Measurements from ENCODE around the gene PTDSS2. TPM values are rescaled to one million over a fixed set of nuclear protein-coding genes. Genes with fewer than 3 reads are reported as not detected.

PTDSS2 gene
- total and polyA plus RNA-seq, 2 of the 13 experiments (the other 11 are each of a cell fraction or from before 2014, with no cell fraction given) = 21.7 to 26.4 TPM

DNA sequence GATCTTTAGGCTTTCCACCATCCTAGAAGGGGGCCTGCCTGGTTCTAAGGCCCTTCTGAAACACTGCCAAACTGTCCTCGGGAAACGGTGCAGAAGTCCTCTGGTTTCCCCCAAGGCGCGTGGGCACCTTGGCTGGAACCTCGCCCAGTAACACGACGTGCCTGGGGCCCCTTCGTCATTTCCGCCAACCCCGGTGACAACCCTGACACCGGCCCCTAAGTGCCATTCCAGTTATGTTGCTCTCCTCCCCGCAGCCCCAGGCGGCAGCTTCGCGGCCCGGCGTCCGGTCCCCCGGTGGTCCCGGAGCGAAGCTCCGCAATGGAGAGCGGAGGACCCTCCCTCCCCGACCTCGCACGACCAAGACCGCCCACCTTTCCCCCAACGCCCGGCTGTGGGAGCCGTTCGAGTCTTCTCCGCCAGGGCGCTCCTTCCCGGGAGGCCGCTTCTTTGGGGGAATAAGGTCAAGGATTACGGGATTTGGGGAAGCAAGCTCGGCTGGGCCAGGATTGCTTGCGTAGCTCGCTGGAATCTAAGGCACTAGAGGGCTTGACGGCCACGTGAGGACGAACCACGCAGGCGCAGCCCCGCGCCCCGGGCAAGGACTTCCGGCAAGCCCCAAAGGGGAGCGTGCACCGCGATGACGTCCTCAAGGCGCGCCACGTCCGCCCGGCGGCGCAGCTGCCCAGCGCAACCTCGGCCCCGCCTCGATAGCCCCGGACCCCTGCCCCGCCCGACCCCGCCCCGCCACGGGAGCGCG, 56.3 kb downstream of the PTDSS2 start (continued):
- TF ChIP-seq, protein P1, sequence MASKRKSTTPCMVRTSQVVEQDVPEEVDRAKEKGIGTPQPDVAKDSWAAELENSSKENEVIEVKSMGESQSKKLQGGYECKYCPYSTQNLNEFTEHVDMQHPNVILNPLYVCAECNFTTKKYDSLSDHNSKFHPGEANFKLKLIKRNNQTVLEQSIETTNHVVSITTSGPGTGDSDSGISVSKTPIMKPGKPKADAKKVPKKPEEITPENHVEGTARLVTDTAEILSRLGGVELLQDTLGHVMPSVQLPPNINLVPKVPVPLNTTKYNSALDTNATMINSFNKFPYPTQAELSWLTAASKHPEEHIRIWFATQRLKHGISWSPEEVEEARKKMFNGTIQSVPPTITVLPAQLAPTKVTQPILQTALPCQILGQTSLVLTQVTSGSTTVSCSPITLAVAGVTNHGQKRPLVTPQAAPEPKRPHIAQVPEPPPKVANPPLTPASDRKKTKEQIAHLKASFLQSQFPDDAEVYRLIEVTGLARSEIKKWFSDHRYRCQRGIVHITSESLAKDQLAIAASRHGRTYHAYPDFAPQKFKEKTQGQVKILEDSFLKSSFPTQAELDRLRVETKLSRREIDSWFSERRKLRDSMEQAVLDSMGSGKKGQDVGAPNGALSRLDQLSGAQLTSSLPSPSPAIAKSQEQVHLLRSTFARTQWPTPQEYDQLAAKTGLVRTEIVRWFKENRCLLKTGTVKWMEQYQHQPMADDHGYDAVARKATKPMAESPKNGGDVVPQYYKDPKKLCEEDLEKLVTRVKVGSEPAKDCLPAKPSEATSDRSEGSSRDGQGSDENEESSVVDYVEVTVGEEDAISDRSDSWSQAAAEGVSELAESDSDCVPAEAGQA (IDR thresholded peaks at IDR 0.05; ENCODE audit: low read depth) = peak; percentile 66; the same call in 1 of the 2 replicates
- TF ChIP-seq, protein P1 (CRISPR knock-in tag; IDR thresholded peaks at IDR 0.05; ENCODE audit: borderline replicate concordance) = peak; percentile 64; the same call in 1 of the 2 replicates
- TF ChIP-seq MAZ (IDR thresholded peaks at IDR 0.05; ENCODE audit: borderline replicate concordance, low read depth, low read length) (peak; percentile 41), MAZ (CRISPR knock-in tag; IDR thresholded peaks at IDR 0.05; ENCODE audit: low read depth) (peak; percentile 90), ONECUT2 (CRISPR knock-in tag; IDR thresholded peaks at IDR 0.05) (no peak; the same call in 1 of the 2 replicates), MEF2D (CRISPR knock-in tag; IDR thresholded peaks at IDR 0.05) (peak; percentile 57; the same call in 1 of the 2 replicates), TGIF2 (CRISPR knock-in tag; IDR thresholded peaks at IDR 0.05) (peak; percentile 93), ZNF549 (CRISPR knock-in tag; IDR thresholded peaks at IDR 0.05) (no peak), ZNF12 (CRISPR knock-in tag; IDR thresholded peaks at IDR 0.05) (no peak), ZMYM2 (CRISPR knock-in tag; IDR thresholded peaks at IDR 0.05) (no peak), ZKSCAN5 (CRISPR knock-in tag; IDR thresholded peaks at IDR 0.05) (no peak), MATR3 (CRISPR knock-in tag; IDR thresholded peaks at IDR 0.05) (no peak), FOXA3 (CRISPR knock-in tag; IDR thresholded peaks at IDR 0.05) (no peak; the same call in 1 of the 2 replicates), KDM1A (CRISPR knock-in tag; IDR thresholded peaks at IDR 0.05) (no peak)
- TF ChIP-seq, protein P2, sequence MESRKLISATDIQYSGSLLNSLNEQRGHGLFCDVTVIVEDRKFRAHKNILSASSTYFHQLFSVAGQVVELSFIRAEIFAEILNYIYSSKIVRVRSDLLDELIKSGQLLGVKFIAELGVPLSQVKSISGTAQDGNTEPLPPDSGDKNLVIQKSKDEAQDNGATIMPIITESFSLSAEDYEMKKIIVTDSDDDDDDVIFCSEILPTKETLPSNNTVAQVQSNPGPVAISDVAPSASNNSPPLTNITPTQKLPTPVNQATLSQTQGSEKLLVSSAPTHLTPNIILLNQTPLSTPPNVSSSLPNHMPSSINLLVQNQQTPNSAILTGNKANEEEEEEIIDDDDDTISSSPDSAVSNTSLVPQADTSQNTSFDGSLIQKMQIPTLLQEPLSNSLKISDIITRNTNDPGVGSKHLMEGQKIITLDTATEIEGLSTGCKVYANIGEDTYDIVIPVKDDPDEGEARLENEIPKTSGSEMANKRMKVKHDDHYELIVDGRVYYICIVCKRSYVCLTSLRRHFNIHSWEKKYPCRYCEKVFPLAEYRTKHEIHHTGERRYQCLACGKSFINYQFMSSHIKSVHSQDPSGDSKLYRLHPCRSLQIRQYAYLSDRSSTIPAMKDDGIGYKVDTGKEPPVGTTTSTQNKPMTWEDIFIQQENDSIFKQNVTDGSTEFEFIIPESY (CRISPR knock-in tag; IDR thresholded peaks at IDR 0.05) = no peak
- TF ChIP-seq, protein P3, sequence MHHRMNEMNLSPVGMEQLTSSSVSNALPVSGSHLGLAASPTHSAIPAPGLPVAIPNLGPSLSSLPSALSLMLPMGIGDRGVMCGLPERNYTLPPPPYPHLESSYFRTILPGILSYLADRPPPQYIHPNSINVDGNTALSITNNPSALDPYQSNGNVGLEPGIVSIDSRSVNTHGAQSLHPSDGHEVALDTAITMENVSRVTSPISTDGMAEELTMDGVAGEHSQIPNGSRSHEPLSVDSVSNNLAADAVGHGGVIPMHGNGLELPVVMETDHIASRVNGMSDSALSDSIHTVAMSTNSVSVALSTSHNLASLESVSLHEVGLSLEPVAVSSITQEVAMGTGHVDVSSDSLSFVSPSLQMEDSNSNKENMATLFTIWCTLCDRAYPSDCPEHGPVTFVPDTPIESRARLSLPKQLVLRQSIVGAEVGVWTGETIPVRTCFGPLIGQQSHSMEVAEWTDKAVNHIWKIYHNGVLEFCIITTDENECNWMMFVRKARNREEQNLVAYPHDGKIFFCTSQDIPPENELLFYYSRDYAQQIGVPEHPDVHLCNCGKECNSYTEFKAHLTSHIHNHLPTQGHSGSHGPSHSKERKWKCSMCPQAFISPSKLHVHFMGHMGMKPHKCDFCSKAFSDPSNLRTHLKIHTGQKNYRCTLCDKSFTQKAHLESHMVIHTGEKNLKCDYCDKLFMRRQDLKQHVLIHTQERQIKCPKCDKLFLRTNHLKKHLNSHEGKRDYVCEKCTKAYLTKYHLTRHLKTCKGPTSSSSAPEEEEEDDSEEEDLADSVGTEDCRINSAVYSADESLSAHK (CRISPR knock-in tag; IDR thresholded peaks at IDR 0.05; ENCODE audit: borderline replicate concordance) = no peak
- TF ChIP-seq, protein P4, sequence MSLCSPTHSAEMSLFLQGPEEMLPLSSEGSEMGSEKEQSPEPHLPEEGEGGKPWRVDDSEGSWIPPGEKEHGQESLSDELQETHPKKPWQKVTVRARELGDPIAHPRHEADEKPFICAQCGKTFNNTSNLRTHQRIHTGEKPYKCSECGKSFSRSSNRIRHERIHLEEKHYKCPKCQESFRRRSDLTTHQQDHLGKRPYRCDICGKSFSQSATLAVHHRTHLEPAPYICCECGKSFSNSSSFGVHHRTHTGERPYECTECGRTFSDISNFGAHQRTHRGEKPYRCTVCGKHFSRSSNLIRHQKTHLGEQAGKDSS (CRISPR knock-in tag; IDR thresholded peaks at IDR 0.05; ENCODE audit: borderline replicate concordance, low read depth) = no peak
- TF ChIP-seq, protein P5, sequence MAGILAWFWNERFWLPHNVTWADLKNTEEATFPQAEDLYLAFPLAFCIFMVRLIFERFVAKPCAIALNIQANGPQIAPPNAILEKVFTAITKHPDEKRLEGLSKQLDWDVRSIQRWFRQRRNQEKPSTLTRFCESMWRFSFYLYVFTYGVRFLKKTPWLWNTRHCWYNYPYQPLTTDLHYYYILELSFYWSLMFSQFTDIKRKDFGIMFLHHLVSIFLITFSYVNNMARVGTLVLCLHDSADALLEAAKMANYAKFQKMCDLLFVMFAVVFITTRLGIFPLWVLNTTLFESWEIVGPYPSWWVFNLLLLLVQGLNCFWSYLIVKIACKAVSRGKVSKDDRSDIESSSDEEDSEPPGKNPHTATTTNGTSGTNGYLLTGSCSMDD (CRISPR knock-in tag; IDR thresholded peaks at IDR 0.05) = no peak
